HG02763 (cell line): ENCODE results near the gene ACRBP.

Experiments
- ATAC-seq: cut with Tn5 transposase; IDR thresholded peaks from one replicate; pipeline ENCODE4 v1.9.1; 2021; ENCODE audit warnings: mild to moderate bottlenecking, moderate library complexity; ENCODE audit not compliant: unreplicated experiment

Gene ACRBP

DNA sequence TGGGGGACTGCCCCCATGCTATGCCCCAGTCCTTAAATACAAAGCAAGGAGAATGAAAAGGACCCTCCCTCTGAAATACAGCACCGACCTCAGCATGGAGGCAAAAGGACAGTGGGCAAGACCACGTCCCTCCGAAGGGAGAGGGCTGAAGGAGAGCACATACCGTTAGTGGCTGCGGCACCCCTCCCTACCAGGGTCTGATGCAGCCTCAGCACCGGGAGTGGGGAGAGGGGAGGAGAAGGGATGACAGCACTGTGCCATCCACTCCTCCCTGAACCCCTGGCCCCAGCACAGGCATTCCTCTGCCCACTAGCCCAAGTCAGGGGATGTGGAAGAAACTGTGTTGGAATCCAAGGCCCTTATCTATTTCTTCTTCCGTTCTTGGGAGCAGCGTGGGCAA lies 3.6 kb upstream of the ACRBP start:
- no peak for ATAC-seq

- no peak for ATAC-seq
These were observed 753 bp downstream of the ACRBP start for GRCh38 chr12:6646276-6647082.

DNA sequence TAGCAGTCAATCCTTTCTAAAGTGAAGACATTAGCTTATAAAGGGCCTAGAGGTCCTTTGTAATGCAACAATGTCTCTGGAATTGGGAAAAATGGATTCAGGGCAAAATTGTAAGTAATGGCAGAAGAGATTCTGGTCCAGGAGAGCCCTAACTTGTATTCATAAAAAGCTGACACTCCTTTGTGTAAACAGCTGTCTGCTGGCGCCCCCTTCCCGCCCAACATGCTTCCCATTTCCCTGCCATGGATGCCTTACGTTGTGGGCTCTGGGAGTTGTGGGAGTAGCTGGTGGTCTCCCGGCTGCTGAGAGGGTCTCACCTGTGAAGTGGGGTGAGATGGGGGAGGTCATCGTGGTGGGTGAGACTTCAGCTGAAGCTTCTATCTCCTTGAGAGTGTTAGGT lies 2.3 kb downstream of the ACRBP start:
- ATAC-seq: no peak

DNA sequence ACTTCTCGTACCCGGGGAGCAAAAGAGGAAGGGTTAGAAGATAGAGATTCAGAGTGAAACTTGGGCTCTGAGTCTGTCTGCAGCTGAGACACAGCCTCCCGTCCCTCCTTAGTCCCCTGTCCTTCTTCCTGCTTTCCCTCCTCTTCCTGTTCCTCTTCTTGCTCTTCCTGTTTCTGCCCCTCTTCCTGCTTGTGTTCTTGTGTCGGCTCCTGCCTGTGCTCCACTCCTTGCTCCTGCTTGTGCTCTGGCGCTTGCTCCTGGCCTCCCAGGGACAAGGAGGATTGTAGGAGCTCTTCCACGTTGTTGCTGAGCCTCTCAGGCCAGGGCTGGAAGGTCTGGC lies 3.0 kb downstream of the ACRBP start:
- ATAC-seq: no peak

DNA sequence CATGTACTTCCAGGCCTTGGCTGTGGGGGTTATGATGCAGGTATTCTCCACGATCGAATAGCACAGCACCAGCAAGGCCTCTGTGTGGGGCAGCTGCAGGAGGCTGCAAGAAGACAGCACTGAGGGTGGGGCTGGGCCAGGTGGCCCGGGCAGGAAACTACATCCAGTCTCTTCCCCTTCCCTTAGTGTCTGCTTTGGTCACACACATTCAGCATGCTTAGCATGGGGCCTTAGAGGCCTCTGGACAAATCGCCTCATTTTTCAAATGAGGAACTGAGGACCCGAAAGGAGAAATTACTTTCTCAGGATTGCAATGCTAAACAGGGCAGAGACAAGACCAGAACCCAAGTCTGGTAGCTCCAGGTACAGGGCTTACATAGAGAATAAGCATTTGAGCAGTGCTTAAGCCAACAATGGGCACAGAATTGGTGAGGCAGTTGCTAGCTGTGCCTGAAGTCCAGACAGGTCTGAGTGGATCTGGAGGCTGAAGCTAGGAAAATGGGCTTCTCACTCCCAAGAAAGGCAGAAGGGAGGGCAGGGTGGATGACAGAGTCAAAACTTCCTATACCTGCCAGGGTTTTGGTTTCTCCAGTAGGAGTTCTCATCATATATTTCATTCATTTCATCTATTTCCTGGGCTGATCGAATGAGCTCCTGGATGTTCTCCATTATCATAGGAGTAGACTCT lies 3.5 kb downstream of the ACRBP start:
- ATAC-seq: no peak

- no peak for ATAC-seq
These were observed 6.1 kb downstream of the ACRBP start for GRCh38 chr12:6641131-6641530.

DNA sequence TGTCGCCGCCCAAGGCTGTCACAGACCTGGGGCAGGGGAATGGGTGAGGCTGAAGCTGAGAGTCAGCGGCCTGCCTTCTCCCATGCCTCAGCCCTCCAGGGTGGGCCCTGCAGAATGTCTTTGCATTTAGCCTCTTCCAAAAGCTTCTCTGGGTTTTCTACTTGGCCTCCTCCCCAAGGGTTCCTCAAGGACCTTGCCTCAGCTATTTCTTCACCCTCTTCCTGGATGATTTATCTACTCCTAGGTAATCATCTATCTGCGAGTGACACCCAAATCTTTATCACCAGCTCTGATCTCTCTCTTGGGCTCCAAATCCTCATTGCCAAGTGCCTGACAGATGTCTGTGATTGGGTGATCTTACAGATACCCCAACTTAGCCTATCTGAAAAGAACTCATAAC lies 6.7 kb downstream of the ACRBP start:
- no peak for ATAC-seq

DNA sequence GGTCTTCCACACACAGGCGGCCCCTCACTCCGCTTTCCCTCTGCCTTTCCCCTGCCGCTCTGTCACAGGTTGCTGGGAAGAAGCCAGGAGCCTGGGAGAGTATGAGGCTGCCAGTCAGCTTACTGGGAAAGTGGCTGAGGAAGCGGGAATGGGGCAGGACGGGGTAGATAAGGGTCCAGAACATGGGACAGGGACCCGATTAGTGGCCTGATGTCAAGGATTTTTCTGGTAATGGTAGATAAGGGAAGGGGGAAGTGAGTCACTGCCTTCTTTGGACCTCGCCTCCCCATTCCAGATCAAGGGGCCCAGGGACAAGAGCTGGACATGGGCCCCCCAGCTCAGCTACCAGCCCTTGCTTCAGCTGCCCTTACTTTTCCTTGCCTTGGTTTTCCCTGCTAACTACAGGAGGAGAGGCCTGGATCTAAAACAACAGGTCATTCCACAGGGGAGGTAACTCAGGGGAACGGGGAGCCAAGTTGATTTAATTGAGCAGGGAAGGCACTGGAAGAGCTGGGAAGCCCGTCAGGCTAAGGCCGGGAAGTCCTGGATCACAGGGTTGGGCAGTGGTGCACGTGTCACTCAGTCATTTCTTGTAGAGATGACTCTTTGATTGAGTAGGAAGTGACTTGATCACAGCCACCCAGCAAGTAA lies 8.0 kb downstream of the ACRBP start:
- ATAC-seq: no peak

GRCh38 chr12:6638305-6638704 lies 8.9 kb downstream of the ACRBP start:
- ATAC-seq: no peak

- peak; percentile 29 for ATAC-seq
These were observed 11.2 kb downstream of the ACRBP start, which contains the start of gene LPAR5 for GRCh38 chr12:6635856-6636531. LPAR5 (minus strand) TSS chr12:6635959; CDS start chr12:6621248, 14,711 bp downstream.

DNA sequence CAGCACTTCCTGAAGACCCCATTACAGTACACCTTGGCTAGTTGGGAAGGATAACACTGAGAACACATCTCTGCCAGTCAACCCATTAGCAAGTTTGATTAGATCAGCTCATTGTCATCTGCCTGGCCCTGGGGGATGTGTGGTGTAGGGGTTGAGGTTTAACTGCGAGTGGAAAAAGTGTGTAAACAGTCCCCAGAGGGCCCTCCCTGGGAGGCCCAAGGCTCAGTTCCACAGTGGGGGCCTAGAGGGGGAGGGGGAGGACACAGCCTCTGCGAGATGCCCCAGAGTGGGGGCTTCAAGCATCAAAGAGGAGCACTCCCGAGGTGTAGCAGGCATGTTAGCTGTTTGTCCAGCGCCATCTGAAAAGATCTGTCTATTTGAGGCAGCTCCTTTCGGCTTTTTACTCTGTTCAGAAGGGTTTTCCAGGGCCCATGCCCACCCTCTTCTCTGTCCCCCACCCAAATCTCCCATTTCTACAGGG lies 11.8 kb downstream of the ACRBP start:
- no peak for ATAC-seq

DNA sequence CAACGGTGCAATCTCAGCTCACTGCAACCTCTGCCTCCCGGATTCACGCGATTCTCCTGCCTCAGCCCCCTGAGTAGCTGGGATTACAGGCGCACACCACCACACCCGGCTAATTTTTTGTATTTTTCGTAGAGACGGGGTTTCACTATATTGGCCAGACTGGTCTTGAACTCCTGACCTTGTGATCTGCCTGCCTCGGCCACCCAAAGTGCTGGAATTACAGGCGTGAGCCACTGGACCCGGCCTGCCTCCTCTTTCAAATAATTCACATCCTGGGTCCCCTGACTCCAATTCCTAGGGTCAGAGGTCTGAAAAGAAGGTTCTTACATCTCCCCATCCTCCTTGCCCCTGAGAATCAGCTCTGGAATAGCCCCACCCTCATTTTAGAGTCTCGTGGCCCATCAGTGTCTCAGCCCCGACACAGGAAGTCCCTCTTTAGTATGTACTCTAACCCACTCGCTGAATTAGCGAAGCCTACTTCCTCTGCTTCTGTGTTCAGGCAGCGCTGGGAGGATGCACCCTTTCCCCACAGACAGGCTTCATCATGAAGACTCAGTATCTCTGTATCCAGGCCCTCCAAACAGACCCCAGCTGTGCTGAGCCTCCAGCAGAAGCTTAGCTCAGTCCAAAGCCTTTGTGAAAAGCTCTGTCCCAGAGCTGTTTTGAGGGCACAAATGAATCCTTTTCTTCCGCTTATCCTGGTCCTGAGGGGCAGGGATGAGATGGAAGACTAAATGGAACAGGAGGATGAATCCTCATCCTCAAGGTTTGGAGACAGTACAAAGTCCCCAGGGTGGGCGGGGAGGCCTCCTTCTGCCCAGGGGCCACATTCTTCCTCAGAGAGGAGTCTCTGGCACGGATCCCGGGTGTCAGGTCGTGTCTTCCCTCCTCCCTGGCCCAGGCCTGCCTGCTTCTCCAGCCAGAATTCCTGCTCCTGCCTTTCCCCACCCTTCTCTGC lies 14.9 kb downstream of the ACRBP start:
- peak; percentile 58 for ATAC-seq

GRCh38 chr12:6631549-6631961 lies 15.7 kb downstream of the ACRBP start:
- ATAC-seq: no peak

- no peak for ATAC-seq
These were observed 16.5 kb downstream of the ACRBP start for GRCh38 chr12:6630736-6631135.

DNA sequence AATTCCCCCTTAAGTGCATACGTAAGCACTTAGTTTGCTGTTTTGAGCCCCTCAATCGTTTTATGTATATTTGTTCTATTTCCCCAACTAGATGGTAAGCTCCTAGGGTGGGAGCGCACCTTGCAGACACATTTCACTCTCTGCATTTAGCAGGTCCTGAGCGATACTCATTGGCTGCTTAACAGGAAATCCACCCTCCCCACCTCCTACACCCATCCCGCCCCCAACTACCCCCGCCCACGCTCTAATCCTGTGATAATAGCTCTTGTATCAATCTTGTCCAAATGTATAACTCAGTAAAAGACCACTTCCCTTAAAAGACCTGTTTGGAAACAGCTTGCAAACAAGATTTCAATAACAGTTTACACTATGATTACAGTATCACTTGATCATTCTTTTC lies 19.6 kb downstream of the ACRBP start:
- no peak for ATAC-seq

DNA sequence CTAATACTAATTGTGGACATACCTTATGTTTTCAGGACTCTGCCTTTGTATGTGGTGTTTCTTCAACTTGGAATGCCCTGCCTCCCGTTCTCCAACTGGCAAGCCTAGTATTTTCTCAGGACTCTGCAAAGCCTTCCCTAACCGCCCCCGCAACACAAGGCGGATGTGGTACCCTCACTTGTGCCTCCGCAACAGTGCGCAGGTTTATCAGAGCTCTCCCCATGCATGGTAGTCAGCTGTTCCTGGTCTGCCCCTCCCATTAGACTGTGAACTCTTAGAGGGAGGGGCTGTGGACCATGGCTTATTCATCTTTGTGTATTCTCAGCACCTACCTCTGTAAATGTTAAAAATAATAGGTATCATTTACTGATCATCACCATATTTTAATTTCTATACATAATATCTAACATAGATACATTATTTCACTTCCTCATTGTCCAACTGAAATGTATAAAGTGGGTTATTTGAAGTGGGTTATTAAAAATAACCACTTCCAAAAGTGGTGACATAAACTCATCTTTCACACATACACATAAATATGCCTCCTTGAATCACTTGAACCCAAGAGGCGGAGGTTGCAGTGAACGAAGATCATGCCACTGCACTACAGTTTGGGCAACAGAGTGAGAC lies 20.5 kb downstream of the ACRBP start:
- ATAC-seq: no peak

DNA sequence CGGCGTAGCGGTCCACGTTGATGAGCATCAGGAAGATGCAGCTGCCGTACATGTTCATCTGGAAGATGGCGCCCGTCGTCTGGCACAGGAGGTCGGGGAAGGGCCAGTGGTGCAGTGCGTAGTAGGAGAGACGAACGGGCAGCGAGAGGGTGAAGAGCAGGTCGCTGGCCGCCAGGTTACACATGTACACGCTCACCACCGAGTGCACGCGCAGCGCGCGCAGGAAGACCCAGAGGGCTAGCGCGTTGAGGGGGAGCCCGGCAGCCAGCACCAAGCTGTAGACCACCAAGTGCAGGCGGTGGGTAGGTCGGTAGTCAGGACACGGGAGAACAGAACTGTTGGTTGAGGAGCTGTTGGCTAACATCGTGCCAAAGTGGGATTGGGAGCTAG lies 26.4 kb downstream of the ACRBP start:
- no peak for ATAC-seq

GRCh38 chr12:6620137-6620884 lies 26.9 kb downstream of the ACRBP start:
- no peak for ATAC-seq
